ENCODE data around the gene SPATA1.

- TF ChIP-seq CTCF (IDR thresholded peaks at IDR 0.05; ENCODE audit: poor library complexity, severe bottlenecking) (peak; percentile 50), MXI1 (conservative IDR thresholded peaks at IDR 0.05; ENCODE audit: poor library complexity, severe bottlenecking) (peak; percentile 96), TAF1 (IDR thresholded peaks at IDR 0.05; ENCODE audit: low read depth) (no peak), EZH2 (IDR thresholded peaks at IDR 0.05; ENCODE audit: borderline replicate concordance, insufficient read depth, low read length, poor library complexity, severe bottlenecking) (no peak), RAD21 (conservative IDR thresholded peaks at IDR 0.05) (peak; percentile 68), POLR2AphosphoS5 (IDR thresholded peaks at IDR 0.05) (peak; percentile 73), REST (IDR thresholded peaks at IDR 0.05; ENCODE audit: borderline replicate concordance) (no peak)
Observed at GRCh38 chr1:84478876-84479868, 27.0 kb upstream of the SPATA1 start, which contains the start of gene RPF1.

Measured in neural cell (in vitro differentiated cells).